H1 (cell line): ENCODE measurements around the gene ITGB5. TPM values are rescaled to one million over a fixed set of nuclear protein-coding genes. Genes with fewer than 3 reads are reported as not detected.

Experiments
- CTCF ChIA-PET: fragments of 300-600 bp; sonication (Branson Sonifier 250); formaldehyde crosslinking; loops from one replicate; lab custom pipeline; 2021; ENCODE audit not compliant: partially characterized antibody; lab: Charles Lee
- POLR2A ChIA-PET: fragments of 300-600 bp; sonication (Branson Sonifier 250); formaldehyde crosslinking; loops from one replicate; lab custom pipeline; 2021; ENCODE audit warnings: inconsistent platforms; ENCODE audit not compliant: partially characterized antibody; lab: Charles Lee
- DNase-seq, 2 experiments: peaks; one replicate each; pipeline versions ENCODE4 v3.0.0 to v3.0.0-alpha.2; 2010 to 2022; ENCODE audit warnings: low spot score in 2 of 2, low read depth in 1 of 2, mixed read lengths in 1 of 2
- FAIRE-seq: peaks from 2 replicates; lab custom pipeline; 2011; peaks lifted over from hg19 to GRCh38; lab: Jason Lieb, UNC
- H2AFZ ChIP-seq: 2 replicates; pipeline ENCODE4 v1.8.1; 2012; ENCODE audit warnings: low read length, inconsistent platforms
- H2AK5ac ChIP-seq: 2 replicates; pipeline ENCODE4 v1.6.1; 2013; ENCODE audit warnings: low read depth, low read length
- H2BK120ac ChIP-seq: replicated peaks from 2 replicates; pipeline ENCODE3; 2013; ENCODE audit warnings: low read depth, low read length, inconsistent platforms
- H2BK12ac ChIP-seq: 2 replicates; pipeline ENCODE4 v1.6.1; 2013; ENCODE audit warnings: low read depth, low read length
- H2BK15ac ChIP-seq: 2 replicates; pipeline ENCODE4 v1.6.1; 2013; ENCODE audit warnings: low read length
- H2BK20ac ChIP-seq: 2 replicates; pipeline ENCODE4 v1.6.1; 2013; ENCODE audit warnings: low read length
- H2BK5ac ChIP-seq: 2 replicates; pipeline ENCODE4 v1.6.1; 2013; ENCODE audit warnings: low read depth, low read length
- H3K14ac ChIP-seq: 2 replicates; pipeline ENCODE4 v1.6.1; 2013; ENCODE audit warnings: inconsistent platforms; ENCODE audit not compliant: insufficient read length
- H3K18ac ChIP-seq: 2 replicates; pipeline ENCODE4 v1.6.1; 2013; ENCODE audit warnings: low read length; ENCODE audit errors: extremely low read depth
- H3K23ac ChIP-seq: 2 replicates; pipeline ENCODE4 v1.6.1; 2013; ENCODE audit warnings: inconsistent platforms; ENCODE audit not compliant: insufficient read length
- H3K23me2 ChIP-seq: 2 replicates; pipeline ENCODE4 v1.6.1; 2013; ENCODE audit warnings: low read depth, low read length
- H3K27ac ChIP-seq: 2 replicates; pipeline ENCODE4 v1.6.1; 2011; ENCODE audit warnings: low read depth, low read length, inconsistent platforms
- H3K27me3 ChIP-seq, 4 experiments: replicated peaks in 1 of 4; 1 replicate in 1 of 4; 2 replicates in 3 of 4; pipeline versions ENCODE4 v1.6.1 to v1.8.1; 2011 to 2013; ENCODE audit warnings: low read length in 3 of 4, mild to moderate bottlenecking in 3 of 4, inconsistent platforms in 2 of 4, mixed read lengths in 2 of 4, moderate library complexity in 1 of 4; ENCODE audit not compliant: control insufficient read depth in 3 of 4, insufficient read depth in 3 of 4; ENCODE audit errors: extremely low read depth in 1 of 4
- H3K36me3 ChIP-seq, 4 experiments: 2 replicates each; pipeline versions ENCODE4 v1.6.1 to v1.8.1; 2011 to 2013; ENCODE audit warnings: mild to moderate bottlenecking in 4 of 4, low read length in 3 of 4, moderate library complexity in 2 of 4, control low read depth in 1 of 4, inconsistent platforms in 1 of 4; ENCODE audit not compliant: insufficient read depth in 4 of 4, control insufficient read depth in 2 of 4
- H3K4ac ChIP-seq: replicated peaks from 2 replicates; pipeline ENCODE3; 2013; ENCODE audit warnings: low read length, low read depth, mixed read lengths, inconsistent platforms; ENCODE audit not compliant: insufficient read length
- H3K4me1 ChIP-seq, 4 experiments: replicated peaks in 1 of 4; 1 replicate in 1 of 4; 2 replicates in 3 of 4; pipeline versions ENCODE4 v1.6.1 to v1.8.1; 2011 to 2013; ENCODE audit warnings: low read length in 3 of 4, inconsistent platforms in 2 of 4, mixed read lengths in 1 of 4; ENCODE audit not compliant: insufficient read depth in 4 of 4, control insufficient read depth in 3 of 4
- H3K4me2 ChIP-seq, 2 experiments: 2 replicates each; pipeline versions ENCODE4 v1.6.1 to v1.8.1; 2011 to 2013; ENCODE audit warnings: low read depth in 2 of 2, low read length in 2 of 2, control low read depth in 1 of 2, inconsistent platforms in 1 of 2, mild to moderate bottlenecking in 1 of 2; ENCODE audit not compliant: insufficient read depth in 1 of 2
- H3K4me3 ChIP-seq, 4 experiments: fragments of 200-600, 300-600 bp in 1 of 4; sonication (generic), shearing (Covaris generic), sonication (Bioruptor Twin) in 1 of 4; 2 replicates each; pipeline versions ENCODE4 v1.5.1 to v1.8.1; 2011 to 2016; ENCODE audit warnings: low read length in 4 of 4, low read depth in 3 of 4, control low read depth in 2 of 4, inconsistent platforms in 2 of 4, mild to moderate bottlenecking in 2 of 4, mixed read lengths in 1 of 4, moderate library complexity in 1 of 4; ENCODE audit not compliant: insufficient read depth in 2 of 4; ENCODE audit errors: extremely low read depth in 1 of 4
- H3K56ac ChIP-seq: replicated peaks from 2 replicates; pipeline ENCODE3; 2013; ENCODE audit warnings: low read depth, mild to moderate bottlenecking, mixed read lengths, low read length, inconsistent platforms; ENCODE audit not compliant: insufficient read length
- H3K79me1 ChIP-seq: 2 replicates; pipeline ENCODE4 v1.6.1; 2013; ENCODE audit warnings: low read depth, low read length, control low read depth
- H3K79me2 ChIP-seq, 2 experiments: 2 replicates each; pipeline versions ENCODE4 v1.6.1 to v1.8.1; 2012 to 2013; ENCODE audit warnings: low read length in 2 of 2, mild to moderate bottlenecking in 2 of 2, inconsistent platforms in 1 of 2; ENCODE audit not compliant: insufficient read depth in 2 of 2, control insufficient read depth in 1 of 2
- H3K9ac ChIP-seq, 4 experiments: replicated peaks in 1 of 4; 1 replicate in 1 of 4; 2 replicates in 3 of 4; pipeline versions ENCODE4 v1.6.1 to v1.8.1; 2011 to 2013; ENCODE audit warnings: low read depth in 3 of 4, low read length in 3 of 4, control low read depth in 2 of 4, mild to moderate bottlenecking in 2 of 4, moderate library complexity in 2 of 4, inconsistent platforms in 1 of 4; ENCODE audit errors: extremely low read depth in 1 of 4
- H3K9me3 ChIP-seq, 2 experiments: 2 replicates each; pipeline versions ENCODE4 v1.6.1 to v1.8.1; 2012 to 2013; ENCODE audit warnings: mild to moderate bottlenecking in 2 of 2, moderate library complexity in 2 of 2, control low read depth in 1 of 2, inconsistent platforms in 1 of 2, low read depth in 1 of 2, low read length in 1 of 2, mixed read lengths in 1 of 2; ENCODE audit not compliant: insufficient read depth in 2 of 2
- H4K20me1 ChIP-seq, 2 experiments: replicated peaks in 1 of 2; 2 replicates each; pipeline versions ENCODE3 to v1.8.1; 2011 to 2013; ENCODE audit warnings: inconsistent platforms in 2 of 2, low read length in 2 of 2, mild to moderate bottlenecking in 1 of 2; ENCODE audit not compliant: insufficient read depth in 2 of 2, control insufficient read depth in 1 of 2
- H4K5ac ChIP-seq: 2 replicates; pipeline ENCODE4 v1.6.1; 2013; ENCODE audit warnings: low read length, low read depth, mixed read lengths, inconsistent platforms; ENCODE audit not compliant: insufficient read length
- H4K8ac ChIP-seq: 2 replicates; pipeline ENCODE4 v1.8.0; 2013; ENCODE audit warnings: mild to moderate bottlenecking, moderate library complexity, low read length, inconsistent platforms; ENCODE audit not compliant: insufficient read depth; ENCODE audit errors: extremely low read depth
- H4K91ac ChIP-seq: replicated peaks from 2 replicates; pipeline ENCODE3; 2013; ENCODE audit warnings: low read length, mixed read lengths, inconsistent platforms; ENCODE audit not compliant: insufficient read length
- ASH2L ChIP-seq: fragments of 200-600, 300-600 bp; sonication (generic); IDR thresholded peaks from one replicate; pipeline ENCODE4 v1.7.1; 2017; ENCODE audit warnings: low read length
- BCL11A ChIP-seq, 2 experiments: IDR thresholded peaks; one replicate each; pipeline ENCODE4 v1.6.1; 2011; ENCODE audit warnings: low read depth in 2 of 2, low read length in 2 of 2, mild to moderate bottlenecking in 2 of 2
- BRCA1 ChIP-seq: IDR thresholded peaks from 2 replicates; pipeline ENCODE4 v1.6.1; 2012; ENCODE audit warnings: low read depth, low read length, improper control_type of control experiment
- CEBPB ChIP-seq: IDR thresholded peaks from 2 replicates; pipeline ENCODE4 v1.6.1; 2012; ENCODE audit warnings: low read depth, low read length
- CHD1 ChIP-seq: IDR thresholded peaks from 2 replicates; pipeline ENCODE4 v1.6.1; 2012; ENCODE audit warnings: low read depth, low read length, improper control_type of control experiment
- CREB1 ChIP-seq: IDR thresholded peaks from 2 replicates; pipeline ENCODE4 v1.6.1; 2012; ENCODE audit warnings: inconsistent platforms
- CTBP2 ChIP-seq: IDR thresholded peaks from 2 replicates; pipeline ENCODE4 v1.7.0; 2011; ENCODE audit warnings: borderline replicate concordance, mild to moderate bottlenecking, moderate library complexity, mixed read lengths, low read length; ENCODE audit not compliant: insufficient read depth, insufficient read length
- EZH2 ChIP-seq: fragments of 200-600 bp; sonication (generic); IDR thresholded peaks from 2 replicates; pipeline ENCODE4 v1.7.1; 2012; ENCODE audit warnings: low read depth, mild to moderate bottlenecking, moderate library complexity, low read length, inconsistent platforms; ENCODE audit not compliant: severe bottlenecking
- GTF2F1 ChIP-seq: IDR thresholded peaks from 2 replicates; pipeline ENCODE4 v1.6.1; 2012; ENCODE audit warnings: low read depth, low read length, improper control_type of control experiment, borderline replicate concordance
- RBBP5 ChIP-seq: IDR thresholded peaks from 2 replicates; pipeline ENCODE4 v1.7.1; 2012; ENCODE audit warnings: low read depth, mild to moderate bottlenecking, inconsistent platforms, low read length, moderate library complexity, borderline replicate concordance
- RFX5 ChIP-seq: IDR thresholded peaks from 2 replicates; pipeline ENCODE4 v1.6.1; 2011; ENCODE audit warnings: low read depth, low read length, improper control_type of control experiment, borderline replicate concordance
- SIRT6 ChIP-seq: IDR thresholded peaks from one replicate; pipeline ENCODE4 v1.7.1; 2012; ENCODE audit warnings: low read length, inconsistent platforms
- SIX5 ChIP-seq: IDR thresholded peaks from 2 replicates; pipeline ENCODE4 v1.6.1; 2011; ENCODE audit warnings: mild to moderate bottlenecking, low read depth, low read length
- TCF12 ChIP-seq: IDR thresholded peaks from 2 replicates; pipeline ENCODE4 v1.6.1; 2011; ENCODE audit warnings: low read depth, mild to moderate bottlenecking, low read length
- USF2 ChIP-seq: IDR thresholded peaks from 2 replicates; pipeline ENCODE4 v1.6.1; 2011; ENCODE audit warnings: low read length, improper control_type of control experiment
- ZNF274 ChIP-seq: IDR thresholded peaks from 2 replicates; pipeline ENCODE4 v1.7.0; 2012; ENCODE audit warnings: low read length, borderline replicate concordance; ENCODE audit errors: extremely low read depth
- polyA plus RNA-seq, 7 experiments: library from polyadenylated mRNA; depleted of rRNA in 3 of 7; stranded (reverse) in 5 of 7; unstranded in 2 of 7; fragments of >200 nt in 5 of 7; fragments of 200-250 nt in 2 of 7; gene quantifications; 1 replicate in 5 of 7; 2 replicates in 1 of 7; 4 replicates in 1 of 7; pipeline versions ENCODE4 v1.2.1 to v1.2.3, GENCODE V29; 2011 to 2013; ENCODE audit warnings: missing spikeins in 2 of 7, mixed read lengths in 2 of 7
- total RNA-seq: library from RNA; stranded (reverse); fragmentation: NEBNext Ultra II Directional; extraction: Animal tissue kit (Norgen Biotek cat#: 25700); gene quantifications from 2 replicates; pipeline ENCODE4 v1.2.1, GENCODE V29; 2021

Gene ITGB5
- total and polyA plus RNA-seq, 2 of the 8 experiments (the other 6 are each of a cell fraction or from before 2014, with no cell fraction given), result 101 to 268 TPM

GRCh38 chr3:124879337-124879680, 7.9 kb downstream of the ITGB5 start:
- ChIA-PET POLR2A (interaction anchor here (4.2 kb wide), 1 partner anchor 7 kb away, joined by 20 read pairs; no protein-coding TSS in a partner anchor), CTCF (interaction anchor here (0.6 to 1.5 kb wide), 2 partner anchors 22 to 744 kb away, joined by 3 to 4 read pairs; no protein-coding TSS in a partner anchor)
- no peak overlapping the region for H3K4me2 ChIP-seq
- no peak overlapping the region for H3K27ac ChIP-seq
- FAIRE-seq, result no peak
- 0 out of 2 replicates have a peak overlapping the region, but pooled peaks have one; percentile 27 for H2BK20ac ChIP-seq
- no peak overlapping the region for H3K9ac ChIP-seq
- peaks cover 3 to 5% of the 10 kb centered on the region in 2 experiments for H4K20me1 ChIP-seq
- no peaks in the 10 kb centered on the region for H3K27me3 ChIP-seq
- DNase-seq, result no peak
- no peaks in the 10 kb centered on the region for H3K9me3 ChIP-seq
- H2BK120ac ChIP-seq, result no peak overlapping the region
- no peak overlapping the region for H4K91ac ChIP-seq
- H2BK5ac ChIP-seq, result no peak overlapping the region
- H3K14ac ChIP-seq, result no peak overlapping the region
- H3K23ac ChIP-seq, result no peak overlapping the region
- no peak overlapping the region for H4K5ac ChIP-seq
- H3K79me2 ChIP-seq, result peaks cover 25 to 93% of the 10 kb centered on the region in 2 experiments
- no peak overlapping the region for H2AK5ac ChIP-seq
- H3K18ac ChIP-seq, result no peak overlapping the region
- H3K4ac ChIP-seq, result no peak overlapping the region
- H3K23me2 ChIP-seq, result no peaks in the 10 kb centered on the region
- no peak overlapping the region for H2AFZ ChIP-seq
- H4K8ac ChIP-seq, result no peak overlapping the region
- H3K56ac ChIP-seq, result no peak overlapping the region
- peaks cover 6% of the 10 kb centered on the region for H3K79me1 ChIP-seq
- H3K4me3 ChIP-seq, result no peak overlapping the region
- H2BK12ac ChIP-seq, result no peak overlapping the region
- no peak overlapping the region for H2BK15ac ChIP-seq
- H3K36me3 ChIP-seq, result no peaks in the 10 kb centered on the region
- peaks cover 4 to 24% (median 16%) of the 10 kb centered on the region in 4 experiments for H3K4me1 ChIP-seq
- TF ChIP-seq EZH2 (no peak), CHD1 (no peak), RFX5 (no peak), TCF12 (no peak), BCL11A (IDR thresholded peaks at IDR 0.05; ENCODE audit: low read depth in 2 of 2, low read length in 2 of 2) (no peak), CTBP2 (no peak), SIRT6 (no peak), RBBP5 (no peak), BRCA1 (no peak), USF2 (no peak), CREB1 (no peak), ZNF274 (no peak), ASH2L (no peak), CEBPB (no peak), SIX5 (no peak), GTF2F1 (no peak)
